Progenitor cell of endocrine pancreas (in vitro differentiated cells): ENCODE measurements around the gene PERCC1. TPM values are rescaled to one million over a fixed set of nuclear protein-coding genes. Genes with fewer than 3 reads are reported as not detected.
"Not testable (repeated sequence)": the region's sequence is repeated elsewhere in the genome, so short reads cannot be mapped to it uniquely, and the experiment has no call there.

Experiments
- DNase-seq: peaks from one replicate; pipeline ENCODE4 v3.0.0; 2021; ENCODE audit warnings: low spot score; ENCODE audit not compliant: unreplicated experiment
- H3K27ac Mint-ChIP-seq: 2 replicates; pipeline ENCODE4 v1.8.0; 2021; ENCODE audit warnings: mild to moderate bottlenecking, moderate library complexity, mixed read lengths
- H3K27me3 Mint-ChIP-seq: 2 replicates; pipeline ENCODE4 v1.8.0; 2021; ENCODE audit warnings: mixed read lengths
- H3K36me3 Mint-ChIP-seq: 2 replicates; pipeline ENCODE4 v1.8.0; 2022; ENCODE audit warnings: mixed read lengths; ENCODE audit not compliant: insufficient read depth
- H3K4me1 Mint-ChIP-seq: 2 replicates; pipeline ENCODE4 v1.8.0; 2021; ENCODE audit warnings: low read depth, mixed read lengths
- H3K4me3 Mint-ChIP-seq: 2 replicates; pipeline ENCODE4 v1.8.0; 2021; ENCODE audit warnings: low read depth, mild to moderate bottlenecking, moderate library complexity, mixed read lengths
- H3K9me3 Mint-ChIP-seq: 2 replicates; pipeline ENCODE4 v1.8.0; 2021; ENCODE audit warnings: low read depth, mixed read lengths
- total RNA-seq: library from RNA; stranded (reverse); gene quantifications from 2 replicates; pipeline ENCODE4 v1.2.1, GENCODE V29; 2021
- TF ChIP-seq, protein P1 (sequence below): fragments of 200-600 bp; sonication (generic); IDR thresholded peaks from one replicate; pipeline ENCODE4 v1.5.0; 2021; ENCODE audit warnings: antibody characterized with exemption, mild to moderate bottlenecking; ENCODE audit not compliant: unreplicated experiment

PERCC1 gene
- total RNA-seq, 1 donor from 2014 or later: 7.6 TPM

- Mint-ChIP-seq H3K27ac (no peak overlapping the region), H3K4me3 (no peak overlapping the region), H3K36me3 (no peaks in the 10 kb centered on the region), H3K9me3 (no peaks in the 10 kb centered on the region), H3K4me1 (no peaks in the 10 kb centered on the region), H3K27me3 (no peaks in the 10 kb centered on the region)
- TF ChIP-seq, protein P1, sequence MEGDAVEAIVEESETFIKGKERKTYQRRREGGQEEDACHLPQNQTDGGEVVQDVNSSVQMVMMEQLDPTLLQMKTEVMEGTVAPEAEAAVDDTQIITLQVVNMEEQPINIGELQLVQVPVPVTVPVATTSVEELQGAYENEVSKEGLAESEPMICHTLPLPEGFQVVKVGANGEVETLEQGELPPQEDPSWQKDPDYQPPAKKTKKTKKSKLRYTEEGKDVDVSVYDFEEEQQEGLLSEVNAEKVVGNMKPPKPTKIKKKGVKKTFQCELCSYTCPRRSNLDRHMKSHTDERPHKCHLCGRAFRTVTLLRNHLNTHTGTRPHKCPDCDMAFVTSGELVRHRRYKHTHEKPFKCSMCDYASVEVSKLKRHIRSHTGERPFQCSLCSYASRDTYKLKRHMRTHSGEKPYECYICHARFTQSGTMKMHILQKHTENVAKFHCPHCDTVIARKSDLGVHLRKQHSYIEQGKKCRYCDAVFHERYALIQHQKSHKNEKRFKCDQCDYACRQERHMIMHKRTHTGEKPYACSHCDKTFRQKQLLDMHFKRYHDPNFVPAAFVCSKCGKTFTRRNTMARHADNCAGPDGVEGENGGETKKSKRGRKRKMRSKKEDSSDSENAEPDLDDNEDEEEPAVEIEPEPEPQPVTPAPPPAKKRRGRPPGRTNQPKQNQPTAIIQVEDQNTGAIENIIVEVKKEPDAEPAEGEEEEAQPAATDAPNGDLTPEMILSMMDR: no peak
- no peak for DNase-seq
These were observed 34.2 kb downstream of the PERCC1 start for GRCh38 chr16:1464894-1465566.

DNA sequence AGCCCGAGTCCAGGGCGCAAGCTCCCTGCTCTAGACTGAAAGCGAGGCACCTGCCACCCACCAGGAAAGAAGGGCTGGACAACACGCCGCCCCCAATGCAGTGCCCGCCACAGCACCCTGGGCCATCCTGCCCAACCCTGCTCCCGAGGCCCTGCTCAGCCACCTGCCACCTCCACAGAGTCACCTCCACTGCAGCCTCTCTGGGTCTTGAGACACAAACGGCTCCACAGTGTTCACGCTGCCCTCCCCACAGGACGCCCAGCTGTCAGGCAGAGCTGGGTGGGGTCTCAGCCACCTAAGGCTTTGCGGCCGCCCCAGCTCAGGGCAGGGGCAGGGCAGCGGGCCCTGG is 34.7 kb downstream of the PERCC1 start:
- Mint-ChIP-seq H3K36me3 (no peaks in the 10 kb centered on the region), H3K27ac (no peak overlapping the region), H3K27me3 (no peaks in the 10 kb centered on the region), H3K9me3 (no peaks in the 10 kb centered on the region), H3K4me3 (no peak overlapping the region), H3K4me1 (no peaks in the 10 kb centered on the region)
- no peak for DNase-seq
- TF ChIP-seq, protein P1: no peak

GRCh38 chr16:1466054-1466453 is 35.2 kb downstream of the PERCC1 start:
- no peak overlapping the region for H3K27ac Mint-ChIP-seq
- H3K4me3 Mint-ChIP-seq: no peak overlapping the region
- no peaks in the 10 kb centered on the region for H3K9me3 Mint-ChIP-seq
- DNase-seq: no peak
- no peaks in the 10 kb centered on the region for H3K4me1 Mint-ChIP-seq
- TF ChIP-seq, protein P1: no peak
- no peaks in the 10 kb centered on the region for H3K27me3 Mint-ChIP-seq
- no peaks in the 10 kb centered on the region for H3K36me3 Mint-ChIP-seq

GRCh38 chr16:1466968-1467521 is 36.2 kb downstream of the PERCC1 start:
- Mint-ChIP-seq H3K9me3 (no peaks in the 10 kb centered on the region), H3K4me1 (no peaks in the 10 kb centered on the region), H3K27me3 (no peaks in the 10 kb centered on the region), H3K27ac (no peak overlapping the region), H3K4me3 (no peak overlapping the region), H3K36me3 (no peaks in the 10 kb centered on the region)
- TF ChIP-seq, protein P1: no peak
- DNase-seq: no peak

DNA sequence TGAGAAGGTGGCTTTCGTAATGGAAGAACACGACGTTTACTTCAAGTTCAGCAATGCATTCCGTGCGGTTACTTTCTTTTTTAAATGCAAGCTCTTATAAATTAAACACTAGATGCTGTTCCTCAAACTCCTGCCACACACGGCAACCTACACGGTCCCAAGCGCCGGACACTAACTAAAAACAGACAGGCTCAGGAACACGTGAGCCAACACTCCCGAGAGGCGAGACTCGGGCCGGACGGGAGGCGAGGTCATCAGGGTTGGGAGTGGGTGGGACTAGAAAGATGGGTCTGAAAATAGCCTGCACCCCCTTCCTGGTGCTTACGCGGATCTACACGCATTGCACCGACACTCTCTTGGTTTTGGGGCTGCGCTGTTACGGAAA is 37.5 kb downstream of the PERCC1 start:
- Mint-ChIP-seq H3K27ac (no peak overlapping the region), H3K27me3 (no peaks in the 10 kb centered on the region), H3K9me3 (no peaks in the 10 kb centered on the region), H3K4me1 (peaks cover 3% of the 10 kb centered on the region), H3K4me3 (no peak overlapping the region), H3K36me3 (no peaks in the 10 kb centered on the region)
- TF ChIP-seq, protein P1: no peak
- no peak for DNase-seq

- not testable (repeated sequence) for H3K27ac Mint-ChIP-seq, H3K36me3 Mint-ChIP-seq, H3K4me1 Mint-ChIP-seq, H3K9me3 Mint-ChIP-seq, H3K27me3 Mint-ChIP-seq, H3K4me3 Mint-ChIP-seq, DNase-seq
These were observed 38.3 kb downstream of the PERCC1 start for GRCh38 chr16:1469141-1469540.
